ENCODE measurements around the gene LDLRAD4. TPM values are rescaled to one million over a fixed set of nuclear protein-coding genes. Genes with fewer than 3 reads are reported as not detected.
"Not testable (repeated sequence)": the region's sequence is repeated elsewhere in the genome, so short reads cannot be mapped to it uniquely, and the experiment has no call there.

LDLRAD4 gene
- total RNA-seq, 2 experiments from 2014 or later = 37.3 to 38.5 TPM

DNA sequence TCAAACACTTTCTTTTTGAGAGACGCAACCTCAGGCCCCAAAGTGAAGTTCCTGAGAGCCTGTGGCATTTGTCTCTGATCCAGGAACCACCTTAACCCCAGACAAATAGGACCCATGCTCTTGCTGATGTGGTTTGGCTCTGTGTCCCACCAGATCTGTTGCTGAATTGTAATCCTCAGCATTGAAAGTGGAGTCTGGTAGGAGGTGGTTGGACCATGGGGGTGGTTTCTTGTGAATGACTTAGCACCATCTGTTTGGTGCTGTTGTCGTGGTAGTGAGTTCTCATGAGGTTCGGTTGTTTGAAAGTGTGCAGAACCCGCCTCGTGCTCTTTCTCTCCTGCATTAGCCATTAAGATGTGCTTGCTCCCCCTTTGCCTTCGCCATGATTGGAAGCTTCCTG lies 255.2 kb downstream of the LDLRAD4 start:
- Mint-ChIP-seq H3K36me3 (ENCODE audit: low read depth) (peaks cover 47% of the 10 kb centered on the region), H3K27me3 (no peaks in the 10 kb centered on the region), H3K9me3 (peaks cover 5% of the 10 kb centered on the region), H3K27ac (no peak overlapping the region), H3K4me1 (ENCODE audit: low read depth) (peaks cover 47% of the 10 kb centered on the region), H3K4me3 (no peak overlapping the region)
- POLR2A ChIA-PET = no interaction called here
- intact Hi-C loops (cut with micrococcal nuclease) = no loop called here
- CTCF ChIA-PET = no interaction called here
- ATAC-seq (no peak), DNase-seq (no peak)
- TF ChIP-seq, protein P1, sequence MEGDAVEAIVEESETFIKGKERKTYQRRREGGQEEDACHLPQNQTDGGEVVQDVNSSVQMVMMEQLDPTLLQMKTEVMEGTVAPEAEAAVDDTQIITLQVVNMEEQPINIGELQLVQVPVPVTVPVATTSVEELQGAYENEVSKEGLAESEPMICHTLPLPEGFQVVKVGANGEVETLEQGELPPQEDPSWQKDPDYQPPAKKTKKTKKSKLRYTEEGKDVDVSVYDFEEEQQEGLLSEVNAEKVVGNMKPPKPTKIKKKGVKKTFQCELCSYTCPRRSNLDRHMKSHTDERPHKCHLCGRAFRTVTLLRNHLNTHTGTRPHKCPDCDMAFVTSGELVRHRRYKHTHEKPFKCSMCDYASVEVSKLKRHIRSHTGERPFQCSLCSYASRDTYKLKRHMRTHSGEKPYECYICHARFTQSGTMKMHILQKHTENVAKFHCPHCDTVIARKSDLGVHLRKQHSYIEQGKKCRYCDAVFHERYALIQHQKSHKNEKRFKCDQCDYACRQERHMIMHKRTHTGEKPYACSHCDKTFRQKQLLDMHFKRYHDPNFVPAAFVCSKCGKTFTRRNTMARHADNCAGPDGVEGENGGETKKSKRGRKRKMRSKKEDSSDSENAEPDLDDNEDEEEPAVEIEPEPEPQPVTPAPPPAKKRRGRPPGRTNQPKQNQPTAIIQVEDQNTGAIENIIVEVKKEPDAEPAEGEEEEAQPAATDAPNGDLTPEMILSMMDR (IDR thresholded peaks at IDR 0.05) = no peak

DNA sequence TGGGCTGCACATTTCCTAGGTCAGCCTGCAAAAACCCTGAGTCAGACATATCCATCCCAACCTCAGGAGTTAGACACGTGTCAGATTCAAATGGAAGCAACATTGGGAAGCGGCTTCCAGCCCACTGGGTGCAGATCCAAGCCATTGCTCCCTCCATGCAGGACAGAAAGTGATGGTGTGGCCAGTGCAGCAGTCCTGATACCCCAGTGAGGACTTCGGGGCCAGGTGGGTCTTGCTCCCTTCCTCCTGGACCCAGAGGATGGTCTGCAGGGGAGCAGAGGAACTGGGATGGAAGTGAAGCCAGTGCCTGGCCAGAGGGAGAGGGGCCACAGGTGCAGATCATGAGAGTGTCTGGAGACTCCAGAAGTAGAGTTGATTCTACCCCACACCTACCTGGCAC lies 255.8 kb downstream of the LDLRAD4 start:
- Mint-ChIP-seq H3K36me3 (ENCODE audit: low read depth) (peaks cover 46% of the 10 kb centered on the region), H3K27me3 (no peaks in the 10 kb centered on the region), H3K9me3 (peaks cover under 1% of the 10 kb centered on the region), H3K4me3 (no peak overlapping the region), H3K4me1 (ENCODE audit: low read depth) (peaks cover 42% of the 10 kb centered on the region), H3K27ac (no peak overlapping the region)
- intact Hi-C loops (cut with micrococcal nuclease) = no loop called here
- no peak for DNase-seq
- POLR2A ChIA-PET = no interaction called here
- TF ChIP-seq, protein P1 (IDR thresholded peaks at IDR 0.05) = no peak
- CTCF ChIA-PET = no interaction called here
- ATAC-seq = no peak

DNA sequence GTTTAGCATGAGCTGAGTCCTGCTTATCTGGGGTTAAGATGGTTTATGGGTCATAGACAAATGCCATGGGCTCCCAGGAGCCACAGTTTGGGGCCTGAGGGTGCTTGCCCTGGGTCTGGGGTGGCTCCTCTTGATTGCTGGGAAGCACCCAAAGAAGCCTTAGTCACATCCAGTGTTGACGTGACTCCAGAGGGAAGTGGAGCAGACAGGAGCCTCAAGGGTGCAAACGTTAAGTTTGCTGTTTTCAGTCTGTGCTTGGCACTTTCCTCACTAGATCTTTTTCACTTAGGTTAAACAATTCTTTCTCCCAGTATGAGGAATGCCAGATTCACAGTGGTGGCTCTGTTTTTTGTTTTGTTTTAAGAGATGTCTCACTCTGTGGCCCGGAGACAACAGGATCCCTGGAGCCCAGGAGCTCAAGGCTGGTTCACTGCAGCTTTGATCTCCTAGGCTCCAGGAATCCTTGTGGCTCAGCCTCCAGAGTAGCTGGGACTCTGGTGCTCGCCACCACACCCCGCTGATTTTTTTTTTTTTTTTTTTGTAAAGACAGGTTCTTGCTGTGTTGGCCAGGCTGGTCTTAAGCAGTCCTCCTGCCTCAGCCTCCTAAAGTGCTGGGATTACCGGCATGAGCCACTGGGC lies 256.5 kb downstream of the LDLRAD4 start:
- H3K4me3 Mint-ChIP-seq = no peak overlapping the region
- TF ChIP-seq, protein P1 (IDR thresholded peaks at IDR 0.05) = no peak
- H3K9me3 Mint-ChIP-seq = no peaks in the 10 kb centered on the region
- ATAC-seq = no peak
- peaks cover 38% of the 10 kb centered on the region for H3K4me1 Mint-ChIP-seq (ENCODE audit: low read depth)
- ChIA-PET POLR2A (no interaction called here), CTCF (no interaction called here)
- H3K27ac Mint-ChIP-seq = no peak overlapping the region
- intact Hi-C loops (cut with micrococcal nuclease) = no loop called here
- no peaks in the 10 kb centered on the region for H3K27me3 Mint-ChIP-seq
- DNase-seq = no peak
- H3K36me3 Mint-ChIP-seq (ENCODE audit: low read depth) = peaks cover 47% of the 10 kb centered on the region

DNA sequence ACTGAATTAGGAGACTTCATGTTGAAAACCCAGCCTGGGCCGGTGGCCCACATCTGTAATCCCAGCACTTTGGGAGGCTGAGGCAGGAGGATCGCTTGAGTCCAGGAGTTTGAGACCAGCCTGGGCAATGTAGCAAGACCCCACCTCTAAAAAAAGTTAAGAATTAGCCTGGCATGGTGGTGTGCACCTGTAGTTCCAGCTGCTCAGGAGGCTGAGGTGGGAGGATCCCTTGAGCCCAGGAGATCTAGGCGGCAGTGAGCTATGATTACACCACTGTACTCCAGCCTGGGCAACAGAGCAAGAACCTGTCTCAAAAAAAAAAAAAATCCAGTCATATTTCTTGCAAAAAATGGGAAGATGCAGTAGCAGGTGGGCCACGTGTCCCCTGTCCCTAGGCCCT lies 257.8 kb downstream of the LDLRAD4 start:
- POLR2A ChIA-PET; H3K9me3 Mint-ChIP-seq; H3K27me3 Mint-ChIP-seq; ATAC-seq; CTCF ChIA-PET; H3K4me3 Mint-ChIP-seq; DNase-seq; intact Hi-C loops (cut with micrococcal nuclease); H3K27ac Mint-ChIP-seq: not testable (repeated sequence)
- Mint-ChIP-seq H3K36me3 (ENCODE audit: low read depth) (peaks cover 44% of the 10 kb centered on the region), H3K4me1 (ENCODE audit: low read depth) (peaks cover 40% of the 10 kb centered on the region)

DNA sequence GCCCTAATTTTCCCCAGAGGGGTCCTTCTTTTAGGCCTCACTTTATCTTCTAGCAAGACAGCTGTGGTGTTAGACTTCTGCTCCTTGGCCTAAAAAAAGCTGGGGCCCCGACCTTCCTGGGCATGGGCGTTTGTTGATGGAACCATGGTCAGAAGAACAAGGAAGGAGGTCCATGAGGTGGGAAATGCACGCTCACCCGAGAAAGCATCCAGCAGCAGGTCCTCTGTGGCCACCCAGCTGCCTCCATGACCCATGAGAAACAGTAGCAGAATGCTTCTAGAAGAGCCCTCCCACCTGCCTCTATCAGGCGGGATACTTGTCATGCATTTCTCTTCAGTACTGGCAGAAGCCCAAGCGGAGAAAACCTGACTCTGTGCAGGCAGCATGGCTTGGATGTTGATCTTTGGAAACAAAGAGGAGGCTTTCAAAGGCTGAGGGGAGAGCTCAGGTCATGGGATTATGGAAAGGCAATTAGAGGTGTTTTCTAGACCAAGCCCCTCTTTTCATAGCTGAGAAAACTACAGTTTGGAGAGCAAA lies 258.7 kb downstream of the LDLRAD4 start:
- no peaks in the 10 kb centered on the region for H3K27me3 Mint-ChIP-seq
- intact Hi-C loops (cut with micrococcal nuclease) = no loop called here
- TF ChIP-seq, protein P1 (IDR thresholded peaks at IDR 0.05) = no peak
- no peak overlapping the region for H3K27ac Mint-ChIP-seq
- ATAC-seq (no peak), DNase-seq (no peak)
- CTCF ChIA-PET = interaction anchor here (1.4 kb wide), 1 partner anchor 261 kb away, joined by 4 read pairs; no protein-coding TSS in a partner anchor
- H3K4me1 Mint-ChIP-seq (ENCODE audit: low read depth) = peaks cover 41% of the 10 kb centered on the region
- H3K4me3 Mint-ChIP-seq = no peak overlapping the region
- peaks cover 43% of the 10 kb centered on the region for H3K36me3 Mint-ChIP-seq (ENCODE audit: low read depth)
- POLR2A ChIA-PET = interaction anchor here (0.6 to 1.5 kb wide), 2 partner anchors 25 to 223 kb away, joined by 3 to 5 read pairs; no protein-coding TSS in a partner anchor
- H3K9me3 Mint-ChIP-seq = no peaks in the 10 kb centered on the region
